Lung (tissue), 12 donors: ENCODE data around the gene ZNF598. TPM values are rescaled to one million over a fixed set of nuclear protein-coding genes. Genes with fewer than 3 reads are reported as not detected.

Experiments
- ATAC-seq: fragments of 200-7000 bp; cut with Tn5 transposase; one replicate; pipeline ENCODE4 v1.9.1; 2020; ENCODE audit warnings: moderate number of reproducible peaks; ENCODE audit not compliant: insufficient read depth, low FRiP score
- DNase-seq, 3 donors: peaks; one replicate each; pipeline ENCODE4 v3.0.0-alpha.2; 2013 to 2017
- H3K27ac ChIP-seq, 2 donors: one replicate each; pipeline ENCODE4 v1.5.1; 2013; ENCODE audit warnings: mild to moderate bottlenecking in 2 of 2, moderate library complexity in 2 of 2, control low read depth in 1 of 2, inconsistent platforms in 1 of 2, low read depth in 1 of 2, low read length in 1 of 2
- H3K27me3 ChIP-seq, 3 donors: one replicate each; pipeline ENCODE4 v1.5.1; 2013; ENCODE audit warnings: low read length in 2 of 3; ENCODE audit not compliant: control insufficient read depth in 3 of 3, insufficient read depth in 3 of 3
- H3K36me3 ChIP-seq, 4 donors: one replicate each; pipeline ENCODE4 v1.5.1; 2013; ENCODE audit warnings: low read length in 4 of 4, mild to moderate bottlenecking in 1 of 4, moderate library complexity in 1 of 4; ENCODE audit not compliant: control insufficient read depth in 4 of 4, insufficient read depth in 4 of 4
- H3K4me1 ChIP-seq, 5 donors: one replicate each; pipeline ENCODE4 v1.5.1; 2013; ENCODE audit warnings: low read length in 5 of 5, mild to moderate bottlenecking in 2 of 5, moderate library complexity in 1 of 5; ENCODE audit not compliant: control insufficient read depth in 5 of 5, insufficient read depth in 5 of 5
- H3K4me3 ChIP-seq: one replicate; pipeline ENCODE4 v1.5.1; 2013; ENCODE audit warnings: mild to moderate bottlenecking, control low read depth, moderate library complexity
- H3K9ac ChIP-seq, 2 donors: one replicate each; pipeline ENCODE4 v1.5.1; 2013; ENCODE audit warnings: low read length in 2 of 2, control low read depth in 1 of 2; ENCODE audit not compliant: insufficient read depth in 1 of 2
- H3K9me3 ChIP-seq, 4 donors: one replicate each; pipeline ENCODE4 v1.5.1; 2013; ENCODE audit warnings: low read length in 3 of 4, mild to moderate bottlenecking in 1 of 4, moderate library complexity in 1 of 4; ENCODE audit not compliant: control insufficient read depth in 4 of 4, insufficient read depth in 3 of 4
- CTCF ChIP-seq: IDR thresholded peaks from 2 replicates; pipeline ENCODE4 v1.5.1; 2012; ENCODE audit warnings: mild to moderate bottlenecking; ENCODE audit errors: control extremely low read depth, extremely low read depth
- WGBS, 2 donors: extraction: QIAGEN DNeasy Blood & Tissue Kit; methylation state at CpG; one replicate each; pipeline ENCODE4 v1.1.7; 2013; 5-methylcytosine and 5-hydroxymethylcytosine counted together
- polyA plus RNA-seq, 2 donors: library from polyadenylated mRNA; stranded (reverse); fragments of 200-250 nt; gene quantifications; one replicate each; pipeline ENCODE4 v1.2.1, GENCODE V29; 2013
- total RNA-seq, 2 donors: library from RNA; depleted of rRNA in 1 of 2; stranded (reverse); fragments of >200 nt in 1 of 2; gene quantifications; one replicate each; pipeline ENCODE4 v1.2.1, GENCODE V29; 2014 to 2021
- donor health status: control.
- donor health status: control.
- donor health status: Bipolar disorder and iron deficiency.
- donor health status: healthy.
- donor health status: DM: yes; HTN: yes; CAD: no.

ZNF598 gene
- total and polyA plus RNA-seq, 4 donors = 13.9 to 49.8 (median 35.9) TPM

- Histone ChIP-seq H3K27ac (peak overlapping the region; percentile 4 to 67), H3K4me1 (peaks cover 0 to 49% (median 27%) of the 10 kb centered on the region in 5 donors)
- 76 to 82% methylated on average over 11 of the region's 11 CpGs for WGBS, 2 donors
These were observed 20.4 kb upstream of the ZNF598 start for GRCh38 chr16:2030036-2030435.

GRCh38 chr16:2029350-2029749, 19.7 kb upstream of the ZNF598 start:
- Histone ChIP-seq H3K4me1 (peaks cover 0 to 44% (median 24%) of the 10 kb centered on the region in 5 donors), H3K27me3 (no peaks in the 10 kb centered on the region), H3K27ac (peak overlapping the region; percentile 4 to 67), H3K9me3 (no peaks in the 10 kb centered on the region), H3K9ac (no peak overlapping the region), H3K36me3 (peaks cover 0 to 15% (median 0%) of the 10 kb centered on the region in 4 donors), H3K4me3 (peak overlapping the region; percentile 54)
- WGBS, 2 donors = 63 to 77% methylated on average over 17 to 22 of the region's 22 CpGs
- DNase-seq (no peak), ATAC-seq (no peak)
- TF ChIP-seq CTCF = no peak

More at GRCh38 chr16:2030036-2030435, 20.4 kb upstream of the ZNF598 start:
- ATAC-seq (no peak), DNase-seq (no peak)
- H3K4me3 ChIP-seq = peak overlapping the region; percentile 54
- no peak overlapping the region for H3K9ac ChIP-seq
- no peaks in the 10 kb centered on the region for H3K9me3 ChIP-seq
- peaks cover 0 to 15% (median 0%) of the 10 kb centered on the region in 4 donors for H3K36me3 ChIP-seq
- no peak for TF ChIP-seq CTCF
- no peaks in the 10 kb centered on the region for H3K27me3 ChIP-seq

- WGBS, 2 donors = 67 to 71% methylated on average over 18 of the region's 18 CpGs
- H3K27ac ChIP-seq = peak overlapping the region in 1 of 2 donors; percentile 65
- H3K9me3 ChIP-seq = no peaks in the 10 kb centered on the region
- no peak for TF ChIP-seq CTCF
- H3K4me3 ChIP-seq = peak overlapping the region; percentile 54
- no peak for ATAC-seq
- no peak for DNase-seq
- no peaks in the 10 kb centered on the region for H3K27me3 ChIP-seq
- H3K9ac ChIP-seq = no peak overlapping the region
- H3K36me3 ChIP-seq = peaks cover 0 to 15% (median 0%) of the 10 kb centered on the region in 4 donors
- peaks cover 0 to 45% (median 27%) of the 10 kb centered on the region in 5 donors for H3K4me1 ChIP-seq
These were observed 19.1 kb upstream of the ZNF598 start for GRCh38 chr16:2028620-2029220.

- ATAC-seq = no peak
- Histone ChIP-seq H3K4me1 (peaks cover 0 to 44% (median 25%) of the 10 kb centered on the region in 5 donors), H3K27me3 (no peaks in the 10 kb centered on the region), H3K9ac (no peak overlapping the region), H3K4me3 (peak overlapping the region; percentile 54), H3K9me3 (no peaks in the 10 kb centered on the region), H3K36me3 (peaks cover 0 to 13% (median 0%) of the 10 kb centered on the region in 4 donors), H3K27ac (peak overlapping the region; percentile 43 to 65)
- 45 to 46% methylated on average over 3 of the region's 3 CpGs for WGBS, 2 donors
- no peak for TF ChIP-seq CTCF
- DNase-seq = no peak
These were observed 18.5 kb upstream of the ZNF598 start for GRCh38 chr16:2028146-2028545.
